HuH-7.5 (cell line): Measurements from ENCODE around the gene CRYBA4.
"Not testable (repeated sequence)": the region's sequence is repeated elsewhere in the genome, so short reads cannot be mapped to it uniquely, and the experiment has no call there.

Experiments used
- DNase-seq: peaks from one replicate; pipeline ENCODE4 v3.0.0; 2011; ENCODE audit warnings: low spot score

Gene CRYBA4

GRCh38 chr22:26597026-26597425, 24.7 kb upstream of the CRYBA4 start:
- no peak for DNase-seq

GRCh38 chr22:26597480-26597879, 24.3 kb upstream of the CRYBA4 start:
- DNase-seq, result no peak

DNA sequence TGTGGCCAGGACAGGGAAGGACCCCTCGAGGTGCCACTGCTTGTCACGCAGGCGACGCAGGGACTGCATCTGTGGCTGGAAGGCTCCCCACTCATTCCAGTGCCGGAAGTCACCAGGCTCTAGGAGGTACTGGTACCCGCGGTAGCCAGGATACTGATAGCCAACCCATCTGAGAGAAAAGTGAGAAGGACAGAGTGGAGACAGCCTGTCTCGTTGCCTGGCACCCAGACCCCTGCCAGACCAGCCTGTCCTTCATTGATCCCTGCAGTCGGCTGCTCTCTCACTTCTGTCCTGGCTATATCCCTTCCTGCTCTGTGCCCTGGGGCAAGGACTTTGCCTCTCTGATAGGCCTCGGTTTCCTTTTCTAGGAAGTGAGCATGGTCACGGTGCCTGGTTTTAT, 22.3 kb upstream of the CRYBA4 start:
- no peak for DNase-seq

GRCh38 chr22:26601726-26602125, 20.0 kb upstream of the CRYBA4 start:
- no peak for DNase-seq

GRCh38 chr22:26602127-26602526, 19.6 kb upstream of the CRYBA4 start:
- no peak for DNase-seq

GRCh38 chr22:26604368-26604767, 17.4 kb upstream of the CRYBA4 start:
- DNase-seq, result no peak

DNA sequence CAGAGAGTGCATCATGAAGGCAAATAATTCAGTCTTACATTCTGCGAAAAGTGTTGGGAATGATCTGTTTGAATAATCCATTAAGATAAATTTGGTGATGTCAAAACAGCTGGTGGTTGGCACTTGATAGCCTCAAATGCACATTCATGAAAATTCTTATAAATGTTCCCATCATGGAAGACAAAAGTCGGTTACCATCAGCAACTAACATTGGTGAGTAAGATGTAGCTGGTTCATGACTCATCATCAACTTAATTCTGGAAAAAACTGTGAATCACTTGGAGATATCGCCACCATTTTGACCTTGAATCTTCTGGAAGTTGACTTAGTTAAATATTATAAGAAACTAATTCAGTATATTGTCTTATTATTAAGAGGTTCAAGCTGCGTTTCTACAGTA, 15.2 kb upstream of the CRYBA4 start:
- DNase-seq, result no peak

DNA sequence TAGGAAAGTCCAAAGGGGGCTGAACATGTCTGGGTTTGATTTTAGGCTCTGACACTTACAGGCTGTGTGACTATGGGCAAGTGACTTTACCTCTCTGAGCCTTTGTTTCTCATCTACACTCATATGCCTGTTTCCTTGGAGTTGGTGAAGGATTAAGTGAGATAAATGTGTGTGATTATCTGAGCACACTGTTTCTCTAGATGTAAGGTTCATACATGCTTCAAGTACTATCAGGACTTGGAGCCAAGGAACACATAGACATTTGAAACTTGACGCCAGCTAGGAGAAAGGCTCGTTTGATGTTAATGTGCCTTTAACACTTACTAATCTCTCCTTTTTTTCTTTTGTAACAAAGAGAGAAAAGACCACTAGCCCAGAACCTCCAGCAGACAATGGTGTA, 13.6 kb upstream of the CRYBA4 start:
- no peak for DNase-seq

GRCh38 chr22:26609287-26609686, 12.5 kb upstream of the CRYBA4 start:
- no peak for DNase-seq

DNA sequence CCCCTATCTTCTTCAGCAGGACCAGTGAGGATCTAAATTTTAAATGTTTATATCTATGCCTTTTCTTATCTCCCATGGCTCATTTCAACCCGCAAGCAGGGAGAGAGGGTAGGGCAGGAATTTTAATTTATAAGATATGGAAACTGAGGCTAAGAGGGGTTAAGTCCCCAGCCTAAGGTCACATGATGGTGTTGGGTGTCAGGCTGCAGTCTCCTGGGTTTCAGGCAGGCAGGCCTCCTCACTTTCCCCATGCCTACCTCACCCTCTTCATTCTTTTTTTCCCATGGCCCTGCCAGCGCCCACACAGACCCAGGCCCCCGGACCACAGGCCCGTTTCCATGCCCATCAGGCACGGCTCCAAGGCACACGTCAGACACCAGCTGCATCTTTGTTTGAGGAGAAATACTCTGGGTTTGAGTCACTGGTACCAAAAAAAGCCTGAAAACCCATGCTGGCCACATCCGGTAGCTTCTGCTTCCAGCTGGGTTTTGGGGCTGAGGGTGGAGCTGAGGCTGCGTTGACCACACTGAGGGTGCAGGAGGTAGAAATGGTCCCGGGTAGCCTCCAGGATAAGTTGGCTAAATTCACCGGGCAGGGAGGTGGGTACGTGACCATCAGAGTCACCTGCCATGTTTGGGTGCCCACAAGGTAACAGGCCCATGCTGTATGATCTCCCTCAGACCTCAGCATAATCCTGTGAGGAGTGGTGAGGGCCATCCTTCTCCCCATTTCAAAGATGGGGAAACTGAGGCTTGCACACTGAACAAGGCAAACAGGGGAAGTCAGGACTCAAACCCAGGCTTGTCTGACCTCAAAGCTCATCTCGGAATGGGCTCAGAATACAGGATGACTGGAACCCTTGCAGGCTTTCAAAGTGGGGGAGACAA, 11.4 kb upstream of the CRYBA4 start:
- no peak for DNase-seq

GRCh38 chr22:26610996-26611395, 10.8 kb upstream of the CRYBA4 start:
- DNase-seq, result no peak

- DNase-seq, result no peak
These were observed 9.1 kb upstream of the CRYBA4 start for GRCh38 chr22:26612652-26613051.

DNA sequence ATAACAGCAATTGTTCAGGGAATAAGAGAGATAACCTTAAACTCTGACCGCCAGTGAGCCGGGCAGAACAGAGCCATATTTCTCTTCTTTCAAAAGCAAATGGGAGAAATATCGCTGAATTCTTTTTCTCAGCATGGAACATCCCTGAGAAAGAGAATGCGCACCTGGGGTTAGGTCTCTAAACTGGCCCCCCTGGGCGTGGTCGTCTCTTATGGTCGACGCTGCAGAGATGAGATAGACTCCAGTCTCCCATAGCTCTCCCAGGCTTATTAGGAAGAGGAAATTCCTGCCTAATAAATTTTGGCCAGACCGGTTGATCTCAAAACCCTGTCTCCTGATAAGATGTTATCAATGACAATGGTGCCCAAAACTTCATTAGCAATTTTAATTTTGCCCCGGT, 8.0 kb upstream of the CRYBA4 start:
- DNase-seq, result not testable (repeated sequence)

- DNase-seq, result no peak
These were observed 7.4 kb upstream of the CRYBA4 start for GRCh38 chr22:26614322-26614721.

GRCh38 chr22:26615149-26615548, 6.6 kb upstream of the CRYBA4 start:
- no peak for DNase-seq

DNA sequence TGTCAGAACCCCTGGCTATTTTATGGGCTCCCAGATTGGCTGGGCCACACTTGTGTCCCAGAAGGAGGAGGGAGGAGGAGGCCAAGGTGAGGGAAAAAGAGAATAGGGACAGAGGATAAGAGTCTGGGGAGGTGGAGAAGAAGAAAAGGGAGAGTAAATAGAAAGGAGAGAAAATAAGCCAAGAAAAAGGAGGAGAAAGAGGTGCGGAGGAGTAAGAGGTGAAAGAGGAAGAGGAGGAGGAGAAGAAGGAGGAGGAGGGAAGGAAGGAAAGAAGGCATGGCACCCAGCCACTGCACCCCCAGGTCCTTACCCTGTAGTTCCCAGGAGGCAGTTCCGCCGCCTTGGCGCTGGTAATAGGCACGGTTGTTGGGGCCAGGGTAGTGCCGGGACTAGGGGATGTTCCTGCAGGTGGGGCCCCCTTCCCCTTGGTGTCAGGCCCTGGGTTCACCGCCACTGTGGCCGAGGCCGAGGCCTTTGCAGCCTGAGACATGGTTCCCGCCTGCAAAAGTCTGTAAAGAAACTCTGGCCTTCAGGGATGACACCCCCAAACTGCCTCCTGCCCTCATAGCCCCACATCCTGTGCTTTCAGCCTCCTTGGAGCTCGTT, 5.8 kb upstream of the CRYBA4 start:
- DNase-seq, result no peak

DNA sequence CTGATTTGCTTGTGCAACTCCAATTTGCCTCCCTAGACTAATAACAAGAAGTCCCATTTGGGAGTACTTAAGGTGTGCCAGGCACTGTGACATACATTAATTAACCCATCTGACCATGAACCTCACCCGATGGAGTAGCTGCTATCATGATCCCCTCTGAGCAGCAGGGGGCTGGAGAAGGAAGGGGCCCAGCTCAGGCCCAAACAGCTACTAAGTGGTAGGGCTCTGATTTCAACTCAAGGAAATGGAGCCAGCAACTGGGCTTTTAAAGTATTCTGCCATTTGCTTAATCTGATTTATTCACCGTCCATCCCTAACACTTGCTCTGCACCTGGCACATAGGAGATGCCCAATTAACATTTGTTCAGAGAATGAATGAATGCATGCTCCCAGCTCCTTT, 5.1 kb upstream of the CRYBA4 start:
- DNase-seq, result no peak

GRCh38 chr22:26617271-26618199, 4.2 kb upstream of the CRYBA4 start, which contains the start of gene CRYBB1:
Gene CRYBB1, minus strand, starts transcription at chr22:26618027. Its CDS starts 1,708 bp downstream, at chr22:26616319.
- no peak for DNase-seq

DNA sequence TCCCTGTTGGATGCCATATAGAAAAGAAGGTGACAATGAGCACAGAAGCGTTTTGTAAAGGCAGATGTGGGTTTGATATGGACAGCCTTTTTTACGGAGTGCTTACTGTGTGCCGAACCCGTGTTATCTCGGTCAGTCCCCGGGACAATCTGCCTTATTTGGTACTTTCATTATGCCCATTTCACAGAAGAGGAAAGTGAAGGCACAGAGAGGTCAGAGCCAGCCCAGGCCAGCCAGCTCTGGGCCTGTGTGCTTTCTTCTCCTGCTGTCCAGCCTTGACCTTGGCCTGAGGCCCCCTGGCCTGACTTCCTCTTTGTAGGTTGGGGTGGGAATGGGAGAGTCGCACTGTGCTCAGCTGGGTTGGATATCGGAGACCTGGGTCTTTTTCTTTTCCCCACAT, 3.3 kb upstream of the CRYBA4 start:
- no peak for DNase-seq

DNA sequence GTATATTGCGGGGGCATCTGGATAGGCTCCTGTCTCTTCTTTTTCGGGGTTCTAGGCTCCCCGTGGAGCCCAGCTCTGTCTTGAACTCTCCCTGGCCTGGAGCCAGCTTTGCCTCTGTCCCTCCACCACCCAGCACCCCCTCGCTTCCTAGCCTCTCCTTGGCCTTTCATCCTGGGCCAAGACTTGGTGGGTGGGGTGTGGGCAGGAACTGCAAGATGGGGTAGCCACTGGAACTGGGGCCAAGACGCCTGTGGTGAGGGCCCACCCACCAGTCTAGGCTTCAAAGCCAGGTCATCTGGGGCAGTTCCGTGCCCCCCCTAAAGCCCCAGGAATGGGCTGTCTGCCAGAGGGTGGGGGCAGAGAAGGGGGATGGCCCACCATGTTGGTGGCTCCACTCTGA, 2.3 kb upstream of the CRYBA4 start:
- no peak for DNase-seq

- no peak for DNase-seq
These were observed 1.6 kb upstream of the CRYBA4 start for GRCh38 chr22:26620197-26620596.

DNA sequence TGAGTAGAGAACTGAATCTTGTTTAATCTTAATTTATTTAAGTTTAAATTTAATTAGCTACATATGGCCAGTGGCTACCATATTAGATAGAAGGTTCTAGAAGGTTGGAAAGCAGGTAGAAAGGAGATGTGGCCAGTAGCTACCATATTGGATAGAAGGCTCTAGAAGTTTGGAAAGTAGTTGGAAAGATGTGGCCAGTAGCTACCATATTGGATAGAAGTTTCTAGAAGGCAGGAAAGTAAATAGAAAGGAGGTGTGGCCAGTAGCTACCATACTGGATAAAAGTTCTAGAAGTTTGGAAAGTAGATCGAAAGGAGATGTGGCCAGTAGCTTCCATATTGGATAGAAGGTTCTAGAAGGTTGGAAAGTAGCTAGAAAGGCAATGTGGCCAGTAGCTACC, 2.2 kb downstream of the CRYBA4 start:
- DNase-seq, result no peak

DNA sequence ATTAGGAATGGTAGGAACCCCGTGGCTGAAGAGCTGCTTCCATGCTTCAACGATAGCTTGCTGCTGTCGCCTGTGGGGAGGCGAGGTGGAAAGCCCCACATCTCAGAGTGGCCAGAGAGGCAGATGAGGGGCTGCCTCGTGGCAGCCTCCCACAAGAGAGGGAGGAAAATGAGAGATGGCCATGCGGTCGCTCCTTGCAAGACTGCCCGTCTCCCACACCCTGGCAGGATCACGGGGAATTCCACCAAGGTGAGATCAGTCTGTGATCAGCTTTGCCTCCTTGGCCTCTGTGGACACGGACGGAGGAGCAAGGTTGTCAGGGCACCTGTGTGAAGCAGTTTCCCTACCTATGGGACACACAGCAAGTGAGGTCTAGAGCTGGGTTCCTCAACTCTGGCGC, 3.0 kb downstream of the CRYBA4 start:
- DNase-seq, result no peak
